NCI-H345 treated with DMSO at 0.1 percent for 48 hours (cell line): ENCODE measurements around the gene GRN.

ENCODE experiments used
- DNase-seq: peaks from one replicate; lab custom pipeline; 2025; ENCODE audit not compliant: unreplicated experiment; lab: John Stamatoyannopoulos, UW

Gene GRN

DNA sequence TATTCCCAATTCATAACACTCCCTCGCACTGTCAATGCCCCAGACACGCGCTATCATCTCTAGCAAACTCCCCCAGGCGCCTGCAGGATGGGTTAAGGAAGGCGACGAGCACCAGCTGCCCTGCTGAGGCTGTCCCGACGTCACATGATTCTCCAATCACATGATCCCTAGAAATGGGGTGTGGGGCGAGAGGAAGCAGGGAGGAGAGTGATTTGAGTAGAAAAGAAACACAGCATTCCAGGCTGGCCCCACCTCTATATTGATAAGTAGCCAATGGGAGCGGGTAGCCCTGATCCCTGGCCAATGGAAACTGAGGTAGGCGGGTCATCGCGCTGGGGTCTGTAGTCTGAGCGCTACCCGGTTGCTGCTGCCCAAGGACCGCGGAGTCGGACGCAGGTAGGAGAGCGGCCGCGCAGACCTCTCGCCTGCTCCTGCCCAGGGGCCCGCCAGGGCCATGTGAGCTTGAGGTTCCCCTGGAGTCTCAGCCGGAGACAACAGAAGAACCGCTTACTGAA lies at the start of gene GRN:
Gene GRN, plus strand, starts transcription at position 364 of the 515 bp plus-strand sequence. CDS start 3,863 bp downstream, outside the sequence.
- DNase-seq, result peak; percentile 97

DNA sequence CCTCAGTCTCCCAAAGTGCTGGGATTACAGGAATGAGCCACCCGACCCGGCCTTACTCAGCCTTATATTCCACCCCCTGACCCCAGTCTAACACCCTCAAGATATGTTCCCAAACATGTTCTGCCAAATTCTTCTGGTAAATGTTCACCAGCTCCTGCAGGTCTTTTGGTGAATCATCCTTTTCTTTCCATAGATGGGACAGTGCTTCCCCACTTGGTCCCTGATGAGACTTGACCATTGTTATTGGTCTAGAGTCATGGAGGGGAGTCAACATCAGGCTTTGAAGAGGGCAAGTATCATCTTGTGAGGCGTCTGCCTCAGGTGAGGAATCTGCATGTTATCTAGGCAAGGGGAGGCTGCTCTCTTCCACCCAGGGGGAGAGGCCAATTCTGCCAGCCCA lies 47.1 kb upstream of the GRN start:
- DNase-seq, result no peak

DNA sequence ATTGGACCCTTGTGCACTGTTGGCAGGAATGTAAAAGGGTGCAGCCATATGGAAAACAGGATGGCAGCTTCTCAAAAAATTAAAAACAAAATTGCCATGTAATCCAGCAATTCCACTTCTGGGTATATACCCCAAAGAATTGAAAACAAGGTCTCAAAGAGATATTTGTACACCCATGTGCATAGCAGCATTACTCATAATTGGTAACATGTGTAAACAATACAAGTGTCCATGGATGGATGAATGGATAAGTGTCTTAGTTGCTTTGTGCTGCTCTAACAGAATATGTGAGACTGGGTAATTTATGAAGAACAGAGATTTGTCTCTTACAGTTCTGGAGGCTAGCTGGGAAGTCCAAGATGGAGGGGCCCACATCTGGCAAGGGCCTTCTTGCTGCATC lies 40.5 kb upstream of the GRN start:
- DNase-seq, result no peak

DNA sequence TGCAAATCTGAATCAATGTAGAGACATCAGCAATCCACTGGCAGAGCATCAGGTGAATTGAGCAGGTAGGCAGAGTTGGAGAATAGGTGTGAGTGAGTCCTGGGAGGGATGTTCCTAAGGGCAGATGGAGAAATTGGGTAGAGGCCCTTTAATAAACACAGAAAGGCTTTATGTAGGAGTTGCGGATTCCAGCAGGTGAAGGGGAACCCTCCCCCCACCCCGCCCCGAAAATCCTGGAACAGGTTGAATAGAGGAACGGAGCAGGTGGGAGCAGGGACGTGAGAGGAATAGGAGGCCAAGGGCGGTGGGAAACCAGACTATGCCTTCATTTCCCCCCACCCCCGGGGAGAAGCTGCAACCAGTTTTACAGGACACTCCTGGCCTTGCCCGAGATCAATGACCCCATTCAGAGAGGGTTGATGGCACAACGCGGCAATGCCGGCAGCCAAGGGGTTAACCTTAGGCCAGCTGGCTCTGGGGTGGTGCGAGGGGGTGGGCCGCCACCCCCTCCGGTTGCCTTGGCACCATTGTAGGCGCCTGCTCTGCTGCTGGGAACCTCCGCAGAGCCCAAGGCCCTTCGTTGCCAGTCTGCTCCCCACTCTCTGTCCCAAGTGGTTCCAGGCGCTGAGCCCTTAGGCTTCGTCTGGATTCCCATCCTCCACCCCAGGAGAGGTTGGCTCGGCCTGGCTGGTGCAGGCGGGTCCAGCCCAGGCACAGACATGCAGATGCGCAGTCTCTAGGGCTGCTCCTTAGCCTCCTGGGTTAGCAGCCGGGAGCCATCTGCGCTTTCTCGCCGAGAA lies 37.5 kb upstream of the GRN start:
- peak; percentile 24 for DNase-seq

DNA sequence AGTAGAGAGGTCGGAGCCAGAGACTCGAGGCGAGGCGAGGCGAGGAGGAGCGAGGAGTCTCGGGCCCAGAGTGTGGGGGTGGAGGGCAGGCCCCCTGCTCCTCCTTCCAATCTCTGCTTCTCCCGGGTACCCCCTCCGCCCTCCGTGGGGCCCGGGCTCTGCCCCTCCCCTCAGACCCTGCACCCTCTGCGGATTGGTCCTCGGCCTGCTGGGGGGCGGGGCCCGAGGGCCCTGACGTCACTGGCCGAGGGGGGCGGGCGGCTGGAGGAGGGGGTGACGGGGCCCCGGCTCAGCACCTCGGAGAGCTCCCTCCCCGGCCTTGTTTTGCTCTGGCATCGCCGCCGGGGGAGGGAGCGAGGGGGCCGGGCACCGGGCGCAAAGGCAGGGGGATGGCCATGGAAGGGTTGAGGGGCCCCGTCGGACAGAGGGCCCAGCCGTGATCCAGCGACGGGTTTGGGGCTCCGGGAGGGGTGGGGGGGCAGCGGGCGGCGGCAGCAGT lies 36.7 kb upstream of the GRN start, which contains the start of gene RUNDC3A:
Gene RUNDC3A, plus strand, starts transcription at position 282 of the 499 bp plus-strand sequence. CDS start 232 bp downstream, outside the sequence.
- peak; percentile 77 for DNase-seq

DNA sequence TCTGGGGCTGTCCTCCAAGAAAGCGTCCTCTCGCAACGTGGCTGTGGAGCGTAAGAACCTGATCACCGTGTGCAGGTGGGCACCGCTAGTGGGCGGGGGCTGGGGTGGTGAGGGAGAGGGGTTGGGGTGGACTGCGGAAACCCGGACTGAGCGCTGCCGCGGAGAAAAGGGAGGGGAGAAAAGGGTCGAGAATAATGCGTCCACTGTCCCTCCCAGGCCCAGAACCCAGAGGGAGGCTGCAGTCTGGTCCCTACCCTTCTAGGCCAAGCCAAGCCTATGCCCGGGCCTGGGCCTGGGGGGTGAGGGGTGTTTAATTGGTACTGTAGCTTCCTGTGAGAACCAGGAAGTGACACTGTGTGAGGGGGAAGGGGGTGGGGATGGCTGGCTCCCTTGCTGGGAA lies 36.2 kb upstream of the GRN start:
- no peak for DNase-seq

DNA sequence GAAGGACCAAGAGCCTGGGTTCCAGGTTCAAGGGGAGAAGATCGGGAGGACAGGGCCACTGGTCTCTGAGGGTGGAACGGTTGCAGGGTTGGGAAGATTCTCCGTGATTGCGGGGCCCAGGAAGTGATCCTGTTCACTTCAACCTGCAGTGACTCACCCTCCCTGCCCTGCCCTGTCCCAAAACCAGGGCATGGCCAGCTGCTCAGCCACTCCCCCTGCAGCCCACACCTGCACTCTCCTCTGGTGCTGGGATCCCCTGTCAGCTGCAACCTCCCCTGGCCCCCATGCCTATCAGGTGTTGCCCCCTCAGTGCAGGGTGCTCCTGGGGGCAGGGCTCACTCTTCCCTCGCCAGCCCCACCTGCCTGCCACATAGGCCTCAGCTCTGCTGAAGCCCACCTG lies 35.6 kb upstream of the GRN start:
- DNase-seq, result no peak

DNA sequence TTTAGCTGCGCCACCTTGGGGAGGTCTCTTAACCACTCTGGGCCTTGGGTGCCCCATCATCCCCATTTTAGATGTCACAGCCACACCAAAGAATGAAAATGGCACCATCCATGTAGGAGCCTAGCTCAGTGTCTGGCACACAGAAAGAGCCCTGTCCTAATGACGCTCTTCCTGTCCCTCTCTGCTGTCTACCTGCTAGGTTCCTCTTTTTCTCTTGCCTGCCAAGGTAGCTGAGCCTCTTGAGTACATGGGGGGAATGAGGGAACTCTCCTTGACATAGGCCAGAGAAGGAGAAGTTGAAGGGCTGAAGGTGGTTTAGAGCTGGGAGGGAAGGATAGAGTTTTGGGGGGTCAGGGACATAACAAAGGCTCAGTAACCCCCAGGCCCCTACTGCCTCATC lies 34.9 kb upstream of the GRN start:
- no peak for DNase-seq

DNA sequence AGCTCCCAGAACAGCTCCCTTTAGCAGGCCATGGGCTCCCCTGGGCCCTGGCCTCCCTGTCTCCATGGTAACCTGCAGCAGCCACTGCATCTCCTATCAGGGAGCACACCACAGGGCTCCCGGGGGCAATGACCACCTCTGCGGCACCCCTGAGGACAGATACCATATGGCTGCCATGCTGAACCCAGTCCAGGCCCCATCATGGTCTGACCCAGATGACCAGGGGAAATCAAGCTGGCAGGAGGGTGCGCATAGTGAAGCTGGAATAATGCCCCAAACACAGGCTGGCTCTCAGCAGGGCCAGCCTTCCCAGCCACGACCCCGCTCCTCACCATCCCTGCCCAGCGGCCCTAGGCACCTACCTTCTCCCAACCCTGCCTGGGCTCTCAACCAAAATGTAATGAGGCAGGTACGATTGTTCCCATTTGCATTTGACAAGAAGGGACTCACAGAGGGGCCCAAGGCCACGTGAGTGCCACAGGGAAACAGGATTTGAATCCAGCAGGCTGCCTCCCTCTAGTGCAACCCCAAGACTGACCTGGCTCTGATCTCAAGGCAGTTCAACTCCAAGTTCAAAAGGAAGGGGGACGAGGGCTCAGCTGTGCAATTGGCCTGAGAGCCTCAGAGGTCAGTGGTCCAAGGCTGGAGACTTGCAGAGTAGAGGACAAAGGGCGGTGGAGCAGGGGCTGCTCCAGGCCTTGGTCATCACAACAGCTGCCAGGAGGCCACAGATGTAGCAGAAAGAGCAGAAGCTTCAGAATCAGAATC lies 34.3 kb upstream of the GRN start:
- no peak for DNase-seq

DNA sequence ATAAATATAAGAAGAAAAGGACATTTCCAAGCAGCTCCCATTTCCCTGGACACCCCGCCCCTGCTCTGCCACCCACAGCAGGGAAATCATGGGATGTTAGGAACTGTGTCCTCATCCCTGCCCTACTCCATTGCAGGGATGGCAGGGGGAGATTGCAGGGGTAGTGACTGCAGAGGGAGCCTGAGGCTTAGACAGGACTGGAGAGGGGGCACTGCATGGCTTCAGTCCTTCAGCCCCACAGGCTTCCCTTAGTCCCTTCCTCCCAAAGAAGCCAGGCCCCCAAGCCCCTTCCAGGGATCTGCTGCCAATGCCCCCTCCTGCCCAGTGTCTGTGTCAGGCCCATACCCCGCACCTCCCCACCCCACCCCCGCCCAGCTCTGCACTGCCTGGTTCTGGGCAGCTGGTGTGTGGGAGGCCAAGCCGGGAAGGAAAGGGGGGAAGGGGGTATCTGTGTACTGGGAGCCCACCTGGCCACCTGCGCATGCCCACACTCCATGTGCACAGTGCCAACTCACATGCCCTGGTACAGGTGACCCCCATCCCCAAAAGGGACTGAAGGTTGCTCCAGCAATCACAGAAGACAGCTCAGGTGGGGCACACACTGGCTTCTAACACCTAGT lies 33.4 kb upstream of the GRN start:
- DNase-seq, result no peak

DNA sequence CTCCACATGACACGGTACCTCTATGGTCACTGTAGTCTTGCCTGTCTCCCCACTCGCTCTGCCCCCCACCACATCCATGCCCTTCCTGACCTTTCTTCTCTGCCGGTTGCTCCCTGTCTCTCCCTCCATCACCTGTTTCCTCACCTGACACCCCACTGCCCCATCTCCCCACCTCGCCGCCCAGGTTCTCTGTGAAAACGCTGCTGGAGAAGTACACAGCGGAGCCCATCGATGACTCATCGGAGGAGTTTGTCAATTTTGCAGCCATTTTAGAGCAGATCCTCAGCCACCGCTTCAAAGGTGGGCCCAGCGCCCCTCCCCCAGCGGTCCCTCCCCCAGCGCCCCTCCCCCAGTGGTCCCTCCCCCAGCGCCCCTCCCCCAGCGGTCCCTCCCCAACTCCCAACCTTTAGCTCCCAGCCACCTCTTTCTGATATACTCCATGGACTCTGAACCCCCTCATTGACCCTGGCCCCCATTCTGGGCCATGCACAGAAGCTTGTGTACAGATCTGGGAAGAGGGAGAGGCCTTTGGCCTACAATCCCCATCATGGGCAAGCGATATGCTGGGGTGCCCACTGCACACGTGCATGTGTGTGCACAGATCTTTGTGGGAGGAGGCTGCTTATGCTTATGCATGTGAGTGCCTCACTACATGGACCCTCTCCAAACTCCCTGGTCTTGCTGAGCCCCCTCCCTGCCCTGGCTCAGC lies 32.6 kb upstream of the GRN start:
- no peak for DNase-seq

DNA sequence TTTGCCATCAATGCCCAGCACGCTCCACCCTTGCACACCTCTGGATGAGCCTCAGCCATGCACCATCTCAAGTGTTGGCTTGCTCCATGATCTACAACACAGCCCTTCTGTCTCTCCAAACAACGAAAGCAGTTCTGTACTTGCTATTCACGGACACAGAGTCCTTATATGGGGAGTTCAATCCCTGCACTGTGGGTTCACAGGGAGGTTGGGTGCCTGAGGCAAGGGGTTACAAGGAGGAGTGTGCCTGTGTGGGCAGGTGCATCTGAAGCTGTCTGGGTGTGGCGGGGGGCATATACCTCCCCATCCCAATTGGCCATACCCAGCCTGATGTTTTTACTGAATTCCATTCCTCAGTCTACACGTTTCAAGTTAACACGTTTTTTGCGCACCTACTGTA lies 31.1 kb upstream of the GRN start:
- no peak for DNase-seq

DNA sequence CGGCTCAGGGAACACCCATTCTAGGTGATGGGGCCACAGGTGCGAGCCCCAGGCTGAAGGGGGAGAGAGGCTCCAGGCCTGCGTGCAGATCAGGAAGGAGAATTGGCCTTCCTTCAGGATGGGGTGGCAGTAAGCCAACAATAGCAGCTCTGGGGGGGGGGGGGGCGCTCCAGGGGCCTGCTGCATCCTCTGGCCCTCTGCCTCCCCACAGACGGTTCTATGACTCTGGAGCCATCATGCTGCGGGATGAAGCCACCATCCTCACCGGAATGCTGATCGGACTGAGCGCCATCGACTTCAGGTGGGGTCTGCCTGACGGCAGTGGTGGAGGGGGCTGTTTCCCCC lies 30.6 kb upstream of the GRN start:
- no peak for DNase-seq

DNA sequence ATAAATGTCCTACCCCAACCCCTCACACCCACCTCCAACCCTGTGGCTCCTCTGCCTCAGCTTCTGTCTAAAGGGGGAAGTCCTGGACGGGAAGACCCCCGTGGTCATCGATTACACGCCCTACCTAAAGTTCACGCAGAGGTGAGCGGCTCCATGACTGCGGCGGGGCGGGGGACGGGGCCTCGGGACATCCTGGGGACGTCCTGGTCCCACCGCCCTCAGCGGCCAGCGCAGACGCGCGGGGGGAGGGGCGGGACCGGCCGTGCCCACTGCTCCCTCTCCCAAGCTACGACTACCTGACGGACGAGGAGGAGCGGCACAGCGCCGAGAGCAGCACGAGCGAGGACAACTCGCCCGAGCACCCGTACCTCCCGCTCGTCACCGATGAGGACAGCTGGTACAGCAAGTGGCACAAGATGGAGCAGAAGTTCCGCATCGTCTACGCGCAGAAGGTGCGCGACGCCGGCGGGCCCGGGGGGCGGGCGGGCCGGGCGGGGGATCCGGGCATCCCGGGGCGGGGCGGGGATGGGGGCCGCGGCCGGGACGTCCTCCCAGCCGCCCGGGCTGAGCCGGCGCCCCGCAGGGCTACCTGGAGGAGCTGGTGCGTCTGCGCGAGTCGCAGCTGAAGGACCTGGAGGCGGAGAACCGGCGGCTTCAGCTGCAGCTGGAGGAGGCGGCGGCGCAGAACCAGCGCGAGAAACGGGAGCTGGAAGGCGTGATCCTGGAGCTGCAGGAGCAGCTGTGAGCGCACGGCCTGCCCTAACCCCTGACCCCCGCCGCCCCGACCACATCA lies 30.0 kb upstream of the GRN start:
- DNase-seq, result no peak

DNA sequence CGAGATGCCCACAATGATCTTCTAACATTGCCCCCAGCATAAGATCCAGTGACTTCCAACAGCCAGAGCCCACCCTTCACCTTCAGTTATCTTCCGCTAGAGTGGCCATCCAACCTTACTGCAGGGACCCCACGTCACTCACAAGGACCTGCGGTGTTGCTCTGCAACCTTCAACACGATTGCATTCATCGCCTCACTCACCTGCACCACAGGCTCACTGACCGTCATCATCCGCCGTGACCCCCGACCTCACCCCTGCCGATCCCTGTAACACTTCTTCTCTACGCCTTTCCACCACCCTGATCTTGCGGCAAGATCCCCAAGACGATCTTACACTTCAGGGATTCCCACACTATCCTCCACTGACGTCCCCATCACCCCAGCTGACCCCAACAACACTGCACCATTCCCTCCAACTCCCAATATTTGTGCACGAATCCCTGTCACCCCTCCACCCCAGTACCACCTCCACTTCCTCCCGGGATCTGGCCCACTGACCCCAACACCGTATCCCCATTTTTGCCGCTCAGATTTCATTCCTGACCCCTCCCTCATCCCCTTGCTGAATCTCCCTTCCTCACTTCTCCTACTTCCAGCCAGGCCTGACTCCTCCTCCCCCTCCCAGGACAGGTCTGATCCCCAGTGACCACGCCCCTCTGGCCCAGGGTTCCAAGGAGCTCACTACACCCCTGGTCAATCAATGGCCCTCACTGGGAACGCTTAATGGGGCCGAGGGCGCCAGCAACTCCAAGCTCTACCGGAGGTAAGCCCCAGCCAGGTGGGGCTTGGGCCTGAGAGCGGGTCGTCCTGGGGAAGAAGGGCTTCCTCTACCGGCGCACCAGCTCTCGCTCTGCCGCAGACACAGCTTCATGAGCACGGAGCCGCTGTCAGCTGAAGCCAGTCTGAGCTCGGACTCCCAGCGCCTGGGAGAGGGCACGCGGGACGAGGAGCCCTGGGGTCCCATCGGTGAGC lies 29.1 kb upstream of the GRN start:
- DNase-seq, result no peak

DNA sequence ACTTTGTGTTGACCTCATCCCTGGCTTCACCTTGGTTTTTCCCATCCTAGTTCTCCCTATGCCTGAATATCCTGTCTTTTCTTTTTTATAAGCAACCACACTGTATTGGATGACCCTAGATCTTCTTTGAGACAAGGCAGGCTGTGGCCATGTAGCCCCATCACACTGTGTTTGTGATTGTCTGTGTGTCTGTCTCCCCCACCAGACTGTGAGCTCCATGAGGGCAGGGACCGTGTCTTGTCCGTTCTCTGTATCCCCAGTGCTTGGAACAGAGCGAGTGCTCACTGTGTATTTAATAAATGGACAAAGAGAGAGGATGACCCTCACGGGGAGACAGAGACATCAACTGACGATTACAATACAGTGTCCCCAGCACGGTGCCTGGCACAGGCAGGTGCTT lies 27.6 kb upstream of the GRN start:
- no peak for DNase-seq

DNA sequence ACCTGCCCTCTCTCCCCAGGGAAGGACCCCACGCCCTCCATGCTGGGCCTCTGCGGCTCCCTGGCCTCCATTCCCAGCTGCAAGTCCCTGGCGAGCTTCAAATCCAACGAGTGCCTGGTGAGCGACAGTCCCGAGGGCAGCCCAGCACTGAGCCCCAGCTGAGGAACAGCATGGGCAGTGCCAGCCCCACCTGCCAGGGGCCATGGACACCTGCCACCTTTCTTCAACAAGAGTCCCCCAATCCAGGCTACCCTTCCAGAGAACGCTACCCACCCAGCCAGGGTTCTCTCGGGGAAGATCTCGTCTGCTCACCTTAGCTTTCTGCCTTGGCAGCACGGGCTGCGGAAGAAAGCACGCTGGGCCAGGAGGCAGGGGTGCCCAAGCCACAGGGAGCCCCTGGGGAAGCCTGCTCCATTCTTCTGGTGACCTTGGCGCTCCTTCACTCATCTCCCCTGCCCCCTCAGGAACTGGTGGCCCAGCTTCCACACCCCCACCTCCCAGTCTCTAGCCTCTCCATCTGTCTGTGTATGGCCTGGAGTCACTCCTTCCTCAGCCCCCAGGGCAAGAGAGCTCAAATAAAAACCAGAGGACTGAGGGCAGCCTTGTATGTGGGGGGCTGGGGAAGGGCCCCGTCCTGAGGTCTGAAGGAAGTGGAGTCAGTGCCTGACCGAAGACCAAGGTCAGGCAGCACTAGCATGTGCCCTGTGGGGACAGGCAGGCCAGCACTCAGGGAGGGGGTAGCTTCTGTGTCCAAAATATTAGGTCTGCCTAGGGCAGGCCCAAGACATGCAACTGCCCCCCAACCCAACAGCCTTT lies 26.8 kb upstream of the GRN start:
- no peak for DNase-seq

DNA sequence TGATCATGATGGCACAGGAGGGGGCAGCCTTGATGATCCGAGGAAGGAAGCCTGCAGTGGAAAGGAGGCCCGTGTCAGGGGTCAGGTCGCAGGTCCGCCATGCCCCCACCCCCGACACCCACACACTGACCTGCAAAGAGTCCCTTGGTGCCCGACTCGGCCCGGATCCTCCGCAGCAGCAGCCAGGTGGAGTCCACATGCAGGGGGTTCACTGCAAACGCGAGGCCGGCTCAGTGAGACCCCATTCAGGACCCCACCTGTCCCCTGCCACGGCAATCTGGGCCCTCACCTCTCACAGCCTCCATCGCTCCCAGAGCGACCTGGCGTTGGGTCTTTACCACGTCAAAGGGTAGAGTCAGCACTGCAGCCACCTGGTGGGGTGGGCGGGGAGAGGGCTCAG lies 25.0 kb upstream of the GRN start:
- no peak for DNase-seq
